HL-60 (cell line): Measurements from ENCODE around the gene CLEC18A.
"Not testable (repeated sequence)": the region's sequence is repeated elsewhere in the genome, so short reads cannot be mapped to it uniquely, and the experiment has no call there.

Source experiments
- CTCF ChIP-seq: IDR thresholded peaks from one replicate; pipeline ENCODE4 v1.5.1; 2011; ENCODE audit warnings: low read length, control low read depth, inconsistent platforms; ENCODE audit not compliant: insufficient read depth
- GABPA ChIP-seq: IDR thresholded peaks from 2 replicates; pipeline ENCODE4 v1.6.1; 2012; ENCODE audit warnings: low read depth
- POLR2AphosphoS5 ChIP-seq: IDR thresholded peaks from 2 replicates; pipeline ENCODE4 v1.6.1; 2012; ENCODE audit warnings: low read depth
- REST ChIP-seq: IDR thresholded peaks from 2 replicates; pipeline ENCODE4 v1.6.1; 2012; ENCODE audit warnings: low read depth; ENCODE audit not compliant: insufficient replicate concordance
- SPI1 ChIP-seq: IDR thresholded peaks from 2 replicates; pipeline ENCODE4 v1.6.1; 2012; ENCODE audit warnings: low read depth, mild to moderate bottlenecking, borderline replicate concordance

- TF ChIP-seq CTCF, SPI1, REST, POLR2AphosphoS5, GABPA: not testable (repeated sequence)
Measured at GRCh38 chr16:69963312-69963711, 12.2 kb downstream of the CLEC18A start.
